Ovary (tissue), 9 donors: Measurements from ENCODE around the gene FGD5. TPM values are rescaled to one million over a fixed set of nuclear protein-coding genes. Genes with fewer than 3 reads are reported as not detected.

Source experiments
- DNase-seq, 5 donors: peaks; one replicate each; pipeline ENCODE4 v3.0.0-alpha.2; 2019 to 2020
- H3K27ac ChIP-seq, 2 donors: fragments of 200-600 bp; one replicate each; pipeline versions ENCODE4 v1.5.1 to v1.8.0; 2019 to 2022
- H3K27me3 ChIP-seq: fragments of 200-600 bp; one replicate; pipeline ENCODE4 v1.8.0; 2022
- H3K36me3 ChIP-seq: fragments of 200-600 bp; sonication (generic); one replicate; pipeline ENCODE4 v1.5.1; 2019
- H3K4me1 ChIP-seq: one replicate; pipeline ENCODE4 v1.8.1; 2013; ENCODE audit warnings: mild to moderate bottlenecking, moderate library complexity; ENCODE audit not compliant: insufficient read depth
- H3K4me3 ChIP-seq: fragments of 200-600 bp; sonication (generic); one replicate; pipeline ENCODE4 v1.5.1; 2017
- H3K9me3 ChIP-seq, 2 donors: fragments of 200-600 bp in 1 of 2; sonication (generic) in 1 of 2; one replicate each; pipeline versions ENCODE4 v1.5.1 to v1.8.1; 2013 to 2019; ENCODE audit warnings: mild to moderate bottlenecking in 1 of 2, moderate library complexity in 1 of 2
- CTCF ChIP-seq, 3 donors: fragments of 450-650 bp in 2 of 3; fragments of 200-600 bp in 1 of 3; IDR thresholded peaks; one replicate each; pipeline versions ENCODE4 v1.5.1 to v1.8.0; 2016 to 2022; ENCODE audit warnings: antibody characterized with exemption in 3 of 3, mild to moderate bottlenecking in 1 of 3
- EP300 ChIP-seq: sonication (generic); formaldehyde crosslinking; IDR thresholded peaks from one replicate; pipeline ENCODE4 v1.6.1; 2017; ENCODE audit warnings: antibody characterized with exemption
- POLR2A ChIP-seq: fragments of 450-650 bp; IDR thresholded peaks from one replicate; pipeline ENCODE4 v1.6.1; 2017; ENCODE audit warnings: antibody characterized with exemption, mild to moderate bottlenecking, moderate library complexity
- WGBS, 3 donors: extraction: QIAGEN DNeasy Blood & Tissue Kit in 1 of 3; methylation state at CpG; one replicate each; pipeline versions ENCODE4 v1.1.5 to v1.1.7; 2013 to 2017; 5-methylcytosine and 5-hydroxymethylcytosine counted together
- intact Hi-C, 4 donors: fragments of 100-400 bp; cut with DNase I; formaldehyde crosslinking; loops; one replicate each; pipeline versions ENCODE4 v1.11.0 to v1.15.1; 2022 to 2023
- polyA plus RNA-seq, 2 donors: library from polyadenylated mRNA; stranded (reverse); fragments of 200-250 nt in 1 of 2; fragments of 350-450 nt in 1 of 2; fragmentation: Illumina TruSeq in 1 of 2; extraction: RNeasy Lipid Tissue Mini Kit (QIAGEN cat#74804) in 1 of 2; gene quantifications; one replicate each; pipeline ENCODE4 v1.2.3, GENCODE V29; 2013 to 2014
- total RNA-seq, 7 donors: library from RNA; depleted of rRNA in 2 of 7; stranded (reverse); fragments of >200 nt in 2 of 7; fragmentation: NEBNext Ultra II Directional in 3 of 7; extraction: Animal tissue kit (Norgen Biotek cat#: 25700) in 3 of 7; gene quantifications; one replicate each; pipeline versions ENCODE4 v1.1.0 to v1.2.4, GENCODE V29; 2016 to 2023
- donor health status: DM: no; HTN: no; CAD: no; lungs with moderate emphysema.
- donor health status: DM: no; HTN: no; CAD: no.
- donor health status: Bipolar disorder and iron deficiency.
- donor health status: DM: yes; HTN: yes; CAD: no.
- donor health status: DM: no; HTN: no; CAD: no.
- donor health status: DM: yes; HTN: yes; CAD: no.

Gene FGD5
- total and polyA plus RNA-seq, 9 donors = 5.1 to 38.3 (median 13.0) TPM

DNA sequence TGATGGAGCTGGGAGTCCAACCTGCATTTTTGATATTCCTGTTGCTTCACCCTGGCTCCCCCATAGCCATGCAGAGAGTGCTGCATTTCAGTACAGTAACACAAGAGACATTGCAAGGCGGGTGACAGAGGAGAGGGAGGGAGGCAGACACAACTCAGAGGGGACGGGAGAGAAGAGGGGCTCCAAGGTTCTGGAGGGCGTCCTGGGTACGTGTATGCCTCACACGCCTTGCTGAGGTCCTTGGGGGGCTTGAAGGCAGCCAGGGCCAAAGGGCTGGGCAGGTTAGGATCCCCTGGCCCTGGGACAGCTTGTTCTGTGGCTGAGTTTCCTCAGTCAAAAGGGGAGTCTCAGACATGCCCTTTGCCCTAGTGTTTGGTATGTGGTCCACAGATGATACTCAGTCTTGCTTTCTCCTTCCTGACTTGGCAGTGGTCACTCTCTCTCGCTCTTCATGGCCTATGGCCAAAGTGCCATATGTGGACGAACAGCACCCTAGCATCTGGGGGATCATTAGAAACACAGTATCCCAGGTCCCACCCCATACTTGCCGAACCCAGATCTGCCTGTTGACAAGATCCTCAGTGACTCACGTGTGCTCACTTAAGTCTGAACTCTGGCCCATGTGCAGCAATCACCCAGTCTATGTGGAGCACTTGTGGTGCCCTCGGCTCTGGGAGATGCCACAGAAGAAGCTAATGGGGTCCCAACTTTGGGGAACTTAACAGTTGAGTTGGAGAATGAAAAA is 52.9 kb downstream of the FGD5 start:
- no peaks in the 10 kb centered on the region for H3K36me3 ChIP-seq
- peaks cover 4% of the 10 kb centered on the region for H3K4me1 ChIP-seq
- no peaks in the 10 kb centered on the region for H3K9me3 ChIP-seq
- H3K27ac ChIP-seq = no peak overlapping the region
- H3K4me3 ChIP-seq = no peak overlapping the region
- no peak for TF ChIP-seq EP300
- no peak for TF ChIP-seq POLR2A
- no peak for TF ChIP-seq CTCF (IDR thresholded peaks at IDR 0.05)
- DNase-seq = peak in 1 of 5 donors; percentile 13
- intact Hi-C loops = no loop called here
- no peaks in the 10 kb centered on the region for H3K27me3 ChIP-seq
- 58 to 66% (median 63%) methylated on average over 10 of the region's 10 CpGs for WGBS, 3 donors

DNA sequence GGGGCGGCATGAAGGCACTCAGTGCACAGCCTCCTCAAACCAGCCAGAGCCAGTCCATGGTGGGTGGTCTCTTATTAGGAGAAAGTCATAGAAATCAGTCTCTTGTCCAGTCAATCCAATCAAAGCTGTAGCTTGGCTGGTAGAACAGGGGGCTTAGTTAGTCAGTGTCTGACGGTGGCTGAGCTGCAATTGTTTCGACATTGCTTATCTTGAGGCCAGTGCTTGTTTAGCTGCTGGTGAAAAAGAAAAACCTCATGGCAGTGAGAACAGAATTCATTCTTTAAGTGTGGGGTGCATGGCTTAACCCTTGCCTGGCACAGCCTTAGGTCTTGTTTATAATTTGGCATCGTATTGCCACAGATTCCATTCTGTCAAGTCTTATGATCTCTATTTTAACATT is 53.9 kb downstream of the FGD5 start:
- Histone ChIP-seq H3K4me1 (peaks cover 12% of the 10 kb centered on the region), H3K4me3 (no peak overlapping the region), H3K9me3 (no peaks in the 10 kb centered on the region), H3K27ac (no peak overlapping the region), H3K36me3 (no peaks in the 10 kb centered on the region), H3K27me3 (no peaks in the 10 kb centered on the region)
- TF ChIP-seq CTCF (IDR thresholded peaks at IDR 0.05) (no peak), EP300 (no peak), POLR2A (no peak)
- 37 to 56% (median 55%) methylated on average over 4 of the region's 4 CpGs for WGBS, 3 donors
- intact Hi-C loops = no loop called here
- no peak for DNase-seq

DNA sequence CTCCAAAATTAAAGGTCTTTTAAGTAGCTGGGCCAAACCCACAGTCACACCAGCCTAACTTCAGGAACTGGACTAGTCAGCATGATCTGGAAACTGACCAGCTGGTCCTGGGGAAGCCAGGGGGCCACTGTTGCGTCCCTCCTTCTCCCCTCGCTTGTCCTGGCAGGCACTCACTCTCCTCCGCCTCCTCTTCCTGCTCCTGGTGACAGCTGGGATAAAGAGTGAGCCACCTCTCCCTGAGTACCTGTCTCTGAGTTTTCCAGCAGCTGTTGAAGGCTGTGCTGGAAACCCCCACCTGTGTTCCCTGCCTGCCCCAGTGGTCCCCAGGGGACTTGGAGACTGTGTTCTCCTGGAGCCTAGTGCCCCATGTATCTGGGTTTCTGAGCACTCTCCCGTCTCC is 56.0 kb downstream of the FGD5 start:
- 77 to 90% (median 85%) methylated on average over 4 of the region's 4 CpGs for WGBS, 3 donors
- H3K27ac ChIP-seq = no peak overlapping the region
- DNase-seq = no peak
- no peaks in the 10 kb centered on the region for H3K36me3 ChIP-seq
- no peak overlapping the region for H3K4me3 ChIP-seq
- H3K27me3 ChIP-seq = no peaks in the 10 kb centered on the region
- H3K4me1 ChIP-seq = peaks cover 15% of the 10 kb centered on the region
- intact Hi-C loops = no loop called here
- H3K9me3 ChIP-seq = no peaks in the 10 kb centered on the region
- no peak for TF ChIP-seq CTCF (IDR thresholded peaks at IDR 0.05)
- no peak for TF ChIP-seq EP300
- TF ChIP-seq POLR2A = no peak

DNA sequence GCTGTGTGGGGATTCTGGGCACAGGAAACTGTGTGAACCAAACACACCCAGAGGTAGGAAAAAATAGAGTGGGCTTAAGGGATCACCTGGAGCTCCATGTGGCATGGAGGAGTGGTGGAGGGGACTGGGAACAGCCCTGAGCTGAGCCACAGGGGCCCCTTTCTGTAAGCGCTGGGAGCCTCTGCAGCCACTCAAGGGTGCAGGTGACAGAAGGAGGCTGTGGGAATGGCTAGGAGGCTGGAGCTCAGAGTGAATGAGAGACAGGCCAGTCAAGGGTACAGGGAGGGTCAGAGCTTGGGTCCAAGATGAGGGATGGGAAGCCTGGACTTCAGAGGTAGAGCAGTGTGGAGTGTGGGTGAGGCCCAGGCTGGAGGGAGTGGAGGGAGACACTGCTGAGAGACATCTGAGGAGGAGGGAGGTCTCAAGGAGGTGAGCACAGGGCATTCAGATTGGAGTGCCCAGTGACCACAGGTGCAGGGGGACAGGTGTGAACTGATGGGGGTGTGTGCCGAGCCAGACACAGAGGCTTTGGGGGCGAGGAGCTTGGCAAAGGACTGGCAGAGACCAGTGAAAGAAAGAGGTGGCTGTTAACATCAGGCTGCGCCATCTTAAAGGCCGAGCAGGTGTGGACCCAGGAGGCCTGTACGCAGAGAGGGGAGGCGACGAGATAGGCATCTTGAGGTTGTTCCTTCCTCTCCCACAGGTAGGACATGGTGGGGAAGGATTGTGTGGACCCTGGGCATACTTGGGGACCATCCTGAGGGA is 56.8 kb downstream of the FGD5 start:
- Histone ChIP-seq H3K9me3 (no peaks in the 10 kb centered on the region), H3K4me1 (peaks cover 15% of the 10 kb centered on the region), H3K4me3 (no peak overlapping the region), H3K36me3 (no peaks in the 10 kb centered on the region), H3K27ac (no peak overlapping the region), H3K27me3 (no peaks in the 10 kb centered on the region)
- 96 to 98% (median 97%) methylated on average over 8 of the region's 8 CpGs for WGBS, 3 donors
- no peak for DNase-seq
- intact Hi-C loops = no loop called here
- no peak for TF ChIP-seq POLR2A
- TF ChIP-seq CTCF (IDR thresholded peaks at IDR 0.05) = no peak
- no peak for TF ChIP-seq EP300
